HCT116 (cell line): ENCODE measurements around the gene MRPL24. TPM values are rescaled to one million over a fixed set of nuclear protein-coding genes. Genes with fewer than 3 reads are reported as not detected.
A peak's percentile ranks its signal among the peaks of the same experiment; 100 is the strongest.

Experiments used
- CBX3 ChIP-seq: IDR thresholded peaks from 2 replicates; pipeline ENCODE4 v1.6.1; 2012; ENCODE audit warnings: low read depth
- EZH2phosphoT487 ChIP-seq: fragments of 200-600 bp; IDR thresholded peaks from 2 replicates; pipeline ENCODE4 v1.6.1; 2018; ENCODE audit warnings: antibody characterized with exemption, borderline replicate concordance
- RAD21 ChIP-seq: IDR thresholded peaks from 2 replicates; pipeline ENCODE4 v1.6.1; 2012; ENCODE audit warnings: low read depth, mild to moderate bottlenecking
- TCF7L2 ChIP-seq: IDR thresholded peaks from 2 replicates; pipeline ENCODE4 v1.7.0; 2011; ENCODE audit warnings: borderline replicate concordance, inconsistent platforms; ENCODE audit not compliant: insufficient read depth, insufficient read length; ENCODE audit errors: extremely low read depth
- YY1 ChIP-seq: IDR thresholded peaks from 2 replicates; pipeline ENCODE4 v1.6.1; 2011; ENCODE audit warnings: low read length, low read depth, moderate library complexity, mild to moderate bottlenecking; ENCODE audit not compliant: insufficient replicate concordance; ENCODE audit errors: extremely low read depth
- total RNA-seq: library from RNA; stranded (reverse); gene quantifications from one replicate; pipeline ENCODE4 v1.2.1, GENCODE V29; 2021; ENCODE audit not compliant: unreplicated experiment

MRPL24 gene
- total RNA-seq, 1 experiment from 2014 or later = 111 TPM

GRCh38 chr1:156689035-156689952 is 51.6 kb downstream of the MRPL24 start (continued):
- TF ChIP-seq EZH2phosphoT487 = no peak
- peak; percentile 55 for TF ChIP-seq TCF7L2
- TF ChIP-seq CBX3 = no peak
- no peak for TF ChIP-seq RAD21
- peak; percentile 48 for TF ChIP-seq YY1
- TF ChIP-seq, all 23 proteins: peak for 4

Other genes with a start within 250 kb of the MRPL24 start
- 44.2 TPM for gene MEF2D, start 240.3 kb downstream of the MRPL24 start, total RNA-seq
- 38.8 TPM for gene IQGAP3, start 168.5 kb downstream of the MRPL24 start, total RNA-seq
- gene TTC24, start 161.4 kb downstream of the MRPL24 start, total RNA-seq = not detected
- 139 TPM for gene NAXE, start 149.3 kb downstream of the MRPL24 start, total RNA-seq
- gene GPATCH4, start 139.6 kb downstream of the MRPL24 start, total RNA-seq = 39.4 TPM
- gene HAPLN2, start 121.7 kb downstream of the MRPL24 start, total RNA-seq = 0.54 TPM
- not detected for gene BCAN, start 99.0 kb downstream of the MRPL24 start, total RNA-seq
- 8.4 TPM for gene NES, start 63.7 kb downstream of the MRPL24 start, total RNA-seq
- gene CRABP2, start 35.5 kb downstream of the MRPL24 start, total RNA-seq = 209 TPM
- 36.5 TPM for gene METTL25B, start 12.6 kb downstream of the MRPL24 start, total RNA-seq
- 41.7 TPM for gene ISG20L2, start 12.3 kb downstream of the MRPL24 start, total RNA-seq
- gene HDGF, start 10.6 kb upstream of the MRPL24 start, total RNA-seq = 304 TPM
- 78.1 TPM for gene PRCC, start 26.4 kb upstream of the MRPL24 start, total RNA-seq
- 4.8 TPM for gene SH2D2A, start 75.8 kb upstream of the MRPL24 start, total RNA-seq
- not detected for gene INSRR, start 118.0 kb upstream of the MRPL24 start, total RNA-seq
- 0.89 TPM for gene NTRK1, start 119.8 kb upstream of the MRPL24 start, total RNA-seq
- gene PEAR1, start 152.6 kb upstream of the MRPL24 start, total RNA-seq = 10.8 TPM
- gene LRRC71, start 179.5 kb upstream of the MRPL24 start, total RNA-seq = not detected